Endothelial cell of umbilical vein (primary cell): ENCODE data around the gene KREMEN1.

Experiments
- EZH2 ChIP-seq: IDR thresholded peaks from 2 replicates; pipeline ENCODE4 v1.6.1; 2012; ENCODE audit warnings: borderline replicate concordance, low read depth, mild to moderate bottlenecking, moderate library complexity, low read length, inconsistent platforms; ENCODE audit not compliant: severe bottlenecking
- GATA2 ChIP-seq: IDR thresholded peaks from 2 replicates; pipeline ENCODE4 v1.7.0; 2011; ENCODE audit warnings: low read depth, mild to moderate bottlenecking, moderate library complexity, mixed read lengths, low read length; ENCODE audit not compliant: insufficient read length, insufficient read depth
- MYC ChIP-seq: IDR thresholded peaks from one replicate; pipeline ENCODE4 v1.6.1; 2011; ENCODE audit warnings: mild to moderate bottlenecking, low read depth, low read length
- POLR2A ChIP-seq: IDR thresholded peaks from 2 replicates; pipeline ENCODE4 v1.6.1; 2012; ENCODE audit warnings: low read depth, mild to moderate bottlenecking, control low read depth, low read length
- POLR2AphosphoS5 ChIP-seq: IDR thresholded peaks from 2 replicates; pipeline ENCODE4 v1.6.1; 2012; ENCODE audit warnings: low read depth, mild to moderate bottlenecking, control low read depth, low read length, moderate library complexity; ENCODE audit not compliant: insufficient read depth
- TF ChIP-seq, protein P1 (sequence below), 2 donors: IDR thresholded peaks; 1 replicate in 1 of 2; 2 replicates in 1 of 2; pipeline ENCODE4 v1.5.1; 2011; ENCODE audit warnings: low read length in 2 of 2, mild to moderate bottlenecking in 2 of 2, moderate library complexity in 2 of 2, control low read depth in 1 of 2, inconsistent platforms in 1 of 2, low read depth in 1 of 2; ENCODE audit not compliant: insufficient read depth in 1 of 2; ENCODE audit errors: extremely low read depth in 1 of 2
- TF ChIP-seq, protein P2 (sequence below): IDR thresholded peaks from 2 replicates; pipeline ENCODE4 v1.6.1; 2011; ENCODE audit not compliant: insufficient read depth, insufficient read length

DNA sequence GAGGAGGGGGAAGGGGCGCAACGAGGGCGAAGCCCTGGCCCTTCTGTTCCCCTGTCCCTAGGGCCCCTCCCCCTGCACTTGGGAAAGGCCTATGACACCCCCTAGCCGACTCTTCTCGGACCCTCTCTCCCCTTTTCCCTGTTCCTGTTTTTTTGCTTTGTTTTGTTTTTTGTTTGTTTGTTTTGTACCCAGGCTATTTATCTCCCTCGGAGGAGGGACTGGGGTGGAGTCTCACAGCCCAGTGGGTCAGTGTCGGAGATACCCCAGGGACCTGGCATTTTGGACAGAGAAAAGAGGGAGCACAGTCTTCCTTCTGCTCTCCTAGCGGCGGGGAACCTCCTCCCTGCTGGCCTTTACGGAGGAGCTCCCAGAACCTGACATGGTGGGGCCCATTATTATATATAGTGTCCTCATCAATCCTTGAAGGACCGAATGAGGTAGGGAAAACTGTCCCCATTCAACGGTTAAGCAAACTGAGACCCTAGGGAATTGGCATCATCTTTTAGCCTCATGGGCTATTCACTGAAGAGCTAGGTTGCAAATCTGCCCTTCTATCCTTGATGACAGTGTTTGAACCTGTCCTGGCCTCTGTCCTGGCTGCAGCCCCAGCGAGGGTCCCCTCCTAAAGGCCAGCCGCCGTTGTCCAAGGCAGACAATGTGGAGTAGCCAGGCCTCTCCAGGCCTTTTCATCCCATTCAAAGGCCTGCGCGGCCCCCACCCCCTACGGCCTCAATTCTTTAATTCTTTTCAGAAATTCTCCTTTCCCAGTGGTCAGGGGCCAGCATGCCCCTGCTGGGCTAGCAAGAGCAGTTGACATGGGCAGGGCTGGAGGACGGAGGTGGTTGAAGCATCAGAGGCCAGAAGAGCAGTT lies 133.8 kb downstream of the KREMEN1 start:
- TF ChIP-seq, protein P1, sequence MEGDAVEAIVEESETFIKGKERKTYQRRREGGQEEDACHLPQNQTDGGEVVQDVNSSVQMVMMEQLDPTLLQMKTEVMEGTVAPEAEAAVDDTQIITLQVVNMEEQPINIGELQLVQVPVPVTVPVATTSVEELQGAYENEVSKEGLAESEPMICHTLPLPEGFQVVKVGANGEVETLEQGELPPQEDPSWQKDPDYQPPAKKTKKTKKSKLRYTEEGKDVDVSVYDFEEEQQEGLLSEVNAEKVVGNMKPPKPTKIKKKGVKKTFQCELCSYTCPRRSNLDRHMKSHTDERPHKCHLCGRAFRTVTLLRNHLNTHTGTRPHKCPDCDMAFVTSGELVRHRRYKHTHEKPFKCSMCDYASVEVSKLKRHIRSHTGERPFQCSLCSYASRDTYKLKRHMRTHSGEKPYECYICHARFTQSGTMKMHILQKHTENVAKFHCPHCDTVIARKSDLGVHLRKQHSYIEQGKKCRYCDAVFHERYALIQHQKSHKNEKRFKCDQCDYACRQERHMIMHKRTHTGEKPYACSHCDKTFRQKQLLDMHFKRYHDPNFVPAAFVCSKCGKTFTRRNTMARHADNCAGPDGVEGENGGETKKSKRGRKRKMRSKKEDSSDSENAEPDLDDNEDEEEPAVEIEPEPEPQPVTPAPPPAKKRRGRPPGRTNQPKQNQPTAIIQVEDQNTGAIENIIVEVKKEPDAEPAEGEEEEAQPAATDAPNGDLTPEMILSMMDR (IDR thresholded peaks at IDR 0.05; ENCODE audit: extremely low read depth in 1 of 2, insufficient read depth in 1 of 2, low read depth in 1 of 2, low read length in 2 of 2): no peak
- TF ChIP-seq MYC: no peak
- no peak for TF ChIP-seq POLR2A
- TF ChIP-seq EZH2: no peak
- TF ChIP-seq POLR2AphosphoS5: no peak
- TF ChIP-seq, protein P2, sequence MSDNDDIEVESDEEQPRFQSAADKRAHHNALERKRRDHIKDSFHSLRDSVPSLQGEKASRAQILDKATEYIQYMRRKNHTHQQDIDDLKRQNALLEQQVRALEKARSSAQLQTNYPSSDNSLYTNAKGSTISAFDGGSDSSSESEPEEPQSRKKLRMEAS: no peak
- no peak for TF ChIP-seq GATA2
